Mucosa of gallbladder (tissue), 1 donor: ENCODE measurements around the gene ATF7IP. TPM values are rescaled to one million over a fixed set of nuclear protein-coding genes. Genes with fewer than 3 reads are reported as not detected.

Experiments used
- DNase-seq: peaks from one replicate; pipeline ENCODE4 v3.0.0-alpha.2; 2020; ENCODE audit warnings: low spot score
- total RNA-seq: library from RNA; stranded (reverse); gene quantifications from one replicate; pipeline ENCODE4 v1.2.1, GENCODE V29; 2021
- donor health status: DM: no; HTN: no; CAD: no.

Gene ATF7IP
- total RNA-seq, 1 donor from 2014 or later: 70.6 TPM

GRCh38 chr12:14410841-14411569 is 45.5 kb downstream of the ATF7IP start:
- DNase-seq: no peak

GRCh38 chr12:14416658-14417057 is 51.2 kb downstream of the ATF7IP start:
- DNase-seq: no peak

GRCh38 chr12:14417715-14418114 is 52.2 kb downstream of the ATF7IP start:
- DNase-seq: peak; percentile 72

GRCh38 chr12:14418451-14418890 is 53.0 kb downstream of the ATF7IP start:
- no peak for DNase-seq

GRCh38 chr12:14422516-14423230 is 57.2 kb downstream of the ATF7IP start:
- DNase-seq: no peak

GRCh38 chr12:14424545-14424944 is 59.1 kb downstream of the ATF7IP start:
- DNase-seq: no peak

GRCh38 chr12:14426792-14427191 is 61.3 kb downstream of the ATF7IP start:
- DNase-seq: no peak

- DNase-seq: no peak
Measured at GRCh38 chr12:14427929-14428328, 62.4 kb downstream of the ATF7IP start.

- DNase-seq: no peak
Measured at GRCh38 chr12:14430394-14430986, 65.0 kb downstream of the ATF7IP start.

GRCh38 chr12:14431975-14432374 is 66.5 kb downstream of the ATF7IP start:
- no peak for DNase-seq

- no peak for DNase-seq
Measured at GRCh38 chr12:14435627-14436026, 70.1 kb downstream of the ATF7IP start.

- DNase-seq: no peak
Measured at GRCh38 chr12:14442221-14442881, 76.9 kb downstream of the ATF7IP start.

GRCh38 chr12:14443531-14443930 is 78.0 kb downstream of the ATF7IP start:
- no peak for DNase-seq

GRCh38 chr12:14450479-14450878 is 85.0 kb downstream of the ATF7IP start:
- no peak for DNase-seq

GRCh38 chr12:14452336-14452735 is 86.9 kb downstream of the ATF7IP start:
- no peak for DNase-seq

GRCh38 chr12:14452865-14453264 is 87.4 kb downstream of the ATF7IP start:
- DNase-seq: no peak

GRCh38 chr12:14454098-14454907 is 88.8 kb downstream of the ATF7IP start:
- no peak for DNase-seq

GRCh38 chr12:14460212-14460841 is 94.8 kb downstream of the ATF7IP start:
- DNase-seq: no peak

GRCh38 chr12:14471497-14471896 is 106.0 kb downstream of the ATF7IP start:
- no peak for DNase-seq

- no peak for DNase-seq
Measured at GRCh38 chr12:14473707-14474287, 108.3 kb downstream of the ATF7IP start.

GRCh38 chr12:14479004-14479403 is 113.5 kb downstream of the ATF7IP start:
- no peak for DNase-seq
